Esophagus mucosa (tissue), 1 donor: Measurements from ENCODE around the gene LINGO3. TPM values are rescaled to one million over a fixed set of nuclear protein-coding genes. Genes with fewer than 3 reads are reported as not detected.
A peak's percentile ranks its signal among the peaks of the same experiment; 100 is the strongest.

Source experiments
- ATAC-seq: fragments of 200-7000 bp; cut with Tn5 transposase; one replicate; pipeline ENCODE4 v1.9.1; 2020
- total RNA-seq: library from RNA; stranded (reverse); gene quantifications from one replicate; pipeline ENCODE4 v1.2.4, GENCODE V29; 2023
- donor health status: DM: yes; HTN: yes; CAD: no.

LINGO3 gene
- total RNA-seq, 1 donor from 2014 or later = not detected

- no peak for ATAC-seq
These were observed 27.2 kb downstream of the LINGO3 start for GRCh38 chr19:2280633-2281264.

- no peak for ATAC-seq
These were observed 29.3 kb downstream of the LINGO3 start for GRCh38 chr19:2278459-2279158.

DNA sequence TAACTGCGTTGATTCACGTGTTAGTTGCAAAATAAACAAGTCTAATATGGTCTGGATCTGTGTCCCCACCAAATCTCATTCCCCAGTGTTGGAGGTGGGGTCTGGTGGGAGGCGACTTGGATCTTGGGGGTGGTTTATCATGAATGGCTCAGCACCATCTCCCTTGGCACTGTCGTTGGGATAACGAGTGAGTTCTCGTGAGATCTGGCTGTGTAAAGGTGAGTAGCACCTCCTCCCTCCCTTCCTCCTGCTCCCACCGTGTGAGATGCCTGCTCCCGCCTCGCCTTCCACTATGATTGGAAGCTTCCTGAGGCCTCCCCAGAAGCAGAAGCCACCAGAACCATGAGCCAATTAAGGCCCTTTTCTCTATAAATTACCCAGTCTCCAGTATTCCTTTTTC is 30.8 kb downstream of the LINGO3 start:
- no peak for ATAC-seq

- ATAC-seq = no peak
These were observed 31.4 kb downstream of the LINGO3 start for GRCh38 chr19:2276429-2276986.

DNA sequence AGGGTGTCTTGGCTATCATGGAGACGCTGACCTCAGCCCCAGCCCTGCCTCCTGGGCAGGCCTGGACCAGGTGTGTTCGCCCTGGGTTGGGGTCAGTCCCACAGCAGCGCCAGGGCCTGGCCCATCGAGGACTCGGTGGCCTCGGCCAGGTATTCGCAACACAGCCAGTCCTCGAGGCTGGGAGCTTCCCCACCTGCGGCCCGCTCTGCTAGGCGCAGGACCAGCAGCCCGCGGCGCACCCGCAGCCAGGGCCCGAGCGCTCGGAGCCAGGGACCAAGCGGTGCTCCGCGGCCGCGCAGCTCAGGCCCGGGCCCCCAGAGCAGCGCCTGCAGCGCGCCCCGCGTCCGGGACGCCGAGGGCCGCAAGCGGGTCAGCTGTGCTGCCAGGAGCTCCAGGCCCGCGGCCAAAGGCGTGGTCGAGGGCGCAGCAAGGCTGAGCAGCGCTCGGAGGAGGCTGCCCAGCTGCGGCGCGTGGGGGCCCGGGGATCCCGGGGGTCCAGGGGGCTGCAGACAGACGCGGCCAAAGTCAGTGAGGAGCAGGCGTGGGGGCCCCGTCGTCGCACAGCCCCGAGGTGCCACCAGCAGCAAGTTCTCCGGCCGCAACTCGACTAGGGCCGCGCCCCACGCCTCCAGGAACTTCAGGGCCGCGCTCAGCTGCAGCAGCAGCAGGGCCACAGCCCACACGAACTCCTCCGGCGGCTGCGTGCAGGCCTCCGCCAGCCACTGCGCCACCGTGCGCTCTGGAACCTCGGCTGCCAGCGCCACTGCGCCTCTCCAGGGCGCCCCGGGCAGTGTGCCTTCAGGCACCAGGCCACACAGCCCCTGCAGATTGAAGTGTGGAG is 32.1 kb downstream of the LINGO3 start:
- peak; percentile 41 for ATAC-seq

DNA sequence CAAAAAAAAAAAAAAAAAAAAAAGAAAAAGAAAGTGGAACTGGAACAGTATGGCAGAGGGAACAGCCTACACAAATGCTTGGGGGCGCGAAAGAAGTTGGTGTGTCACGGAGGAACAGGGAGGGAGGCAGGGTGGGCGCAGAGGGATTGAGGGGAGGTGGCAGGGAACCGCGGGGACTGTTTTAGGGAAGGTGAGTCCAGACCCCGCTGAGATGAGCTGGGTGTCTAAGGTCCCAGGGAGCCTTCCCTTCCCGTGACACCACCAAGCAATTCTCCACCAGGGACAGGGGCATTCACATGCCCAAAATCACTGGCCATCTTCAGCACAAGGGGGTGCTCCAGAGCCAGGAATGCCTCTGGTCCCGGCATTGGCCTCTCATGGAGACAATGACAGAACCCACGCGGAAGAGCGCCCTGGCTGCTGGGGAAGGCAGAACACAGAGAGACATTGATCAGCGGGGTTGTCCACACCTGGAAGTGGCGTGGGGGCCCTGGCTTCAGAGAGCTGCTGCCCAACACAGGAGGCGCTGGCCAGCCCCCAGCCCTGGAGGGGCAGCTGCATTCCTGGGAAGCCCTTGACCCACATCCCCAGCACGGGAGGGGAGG is 32.9 kb downstream of the LINGO3 start:
- ATAC-seq = peak; percentile 14

GRCh38 chr19:2274185-2274711 is 33.7 kb downstream of the LINGO3 start:
- no peak for ATAC-seq

GRCh38 chr19:2273356-2274184 is 34.4 kb downstream of the LINGO3 start:
- ATAC-seq = peak; percentile 3

DNA sequence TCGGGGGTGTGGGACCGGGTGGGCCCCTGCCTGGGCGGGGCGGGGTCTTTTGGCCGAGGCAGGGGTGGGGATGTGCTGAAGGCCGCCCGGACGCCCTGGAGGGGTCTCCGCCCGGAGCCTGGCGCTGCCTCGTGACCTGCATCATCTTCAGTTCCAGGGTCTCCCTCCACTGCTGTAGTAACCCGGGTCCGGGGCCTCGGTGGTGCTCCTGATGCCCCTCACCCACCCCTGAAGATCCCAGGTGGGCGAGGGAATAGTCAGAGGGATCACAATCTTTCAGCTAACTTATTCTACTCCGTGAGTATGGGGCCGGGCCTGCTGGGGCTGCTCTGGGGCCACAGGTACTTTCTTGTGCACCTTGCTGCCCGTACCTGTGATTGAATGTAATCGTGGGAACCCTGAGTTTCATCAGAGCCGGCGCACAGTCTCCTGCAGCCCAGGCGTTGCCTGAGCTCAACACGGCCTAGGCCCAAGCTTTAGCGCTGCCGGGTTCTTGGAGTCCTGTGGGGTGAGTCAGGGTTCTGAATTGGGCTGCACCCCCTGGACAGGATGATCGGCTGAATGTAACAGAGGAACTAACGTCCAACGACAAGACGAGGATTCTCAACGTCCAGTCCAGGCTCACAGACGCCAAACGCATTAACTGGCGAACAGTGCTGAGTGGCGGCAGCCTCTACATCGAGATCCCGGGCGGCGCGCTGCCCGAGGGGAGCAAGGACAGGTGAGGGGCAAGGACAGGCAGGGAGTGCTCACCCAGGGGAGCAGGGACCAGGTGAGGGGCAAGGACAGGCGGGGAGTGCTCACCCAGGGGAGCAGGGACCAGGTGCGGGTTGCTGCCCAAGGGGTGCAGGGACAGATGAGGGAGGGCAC is 36.5 kb downstream of the LINGO3 start:
- ATAC-seq = peak; percentile 45

- peak; percentile 38 for ATAC-seq
These were observed 37.3 kb downstream of the LINGO3 start for GRCh38 chr19:2270423-2271233.

DNA sequence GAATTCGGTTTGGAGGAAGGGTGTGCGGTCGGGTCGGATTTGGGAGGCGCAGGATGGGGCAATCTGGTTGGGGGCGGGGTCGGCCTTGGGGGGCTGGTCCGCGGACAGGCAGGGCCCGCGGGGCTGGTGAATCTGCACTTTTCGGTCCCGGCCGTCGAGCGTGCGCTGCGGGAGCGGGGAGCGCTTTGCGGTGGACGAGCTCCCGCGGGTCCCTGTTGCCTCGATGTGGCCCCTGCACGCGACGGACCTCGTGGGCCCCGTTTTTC is 37.9 kb downstream of the LINGO3 start:
- ATAC-seq = peak; percentile 12

DNA sequence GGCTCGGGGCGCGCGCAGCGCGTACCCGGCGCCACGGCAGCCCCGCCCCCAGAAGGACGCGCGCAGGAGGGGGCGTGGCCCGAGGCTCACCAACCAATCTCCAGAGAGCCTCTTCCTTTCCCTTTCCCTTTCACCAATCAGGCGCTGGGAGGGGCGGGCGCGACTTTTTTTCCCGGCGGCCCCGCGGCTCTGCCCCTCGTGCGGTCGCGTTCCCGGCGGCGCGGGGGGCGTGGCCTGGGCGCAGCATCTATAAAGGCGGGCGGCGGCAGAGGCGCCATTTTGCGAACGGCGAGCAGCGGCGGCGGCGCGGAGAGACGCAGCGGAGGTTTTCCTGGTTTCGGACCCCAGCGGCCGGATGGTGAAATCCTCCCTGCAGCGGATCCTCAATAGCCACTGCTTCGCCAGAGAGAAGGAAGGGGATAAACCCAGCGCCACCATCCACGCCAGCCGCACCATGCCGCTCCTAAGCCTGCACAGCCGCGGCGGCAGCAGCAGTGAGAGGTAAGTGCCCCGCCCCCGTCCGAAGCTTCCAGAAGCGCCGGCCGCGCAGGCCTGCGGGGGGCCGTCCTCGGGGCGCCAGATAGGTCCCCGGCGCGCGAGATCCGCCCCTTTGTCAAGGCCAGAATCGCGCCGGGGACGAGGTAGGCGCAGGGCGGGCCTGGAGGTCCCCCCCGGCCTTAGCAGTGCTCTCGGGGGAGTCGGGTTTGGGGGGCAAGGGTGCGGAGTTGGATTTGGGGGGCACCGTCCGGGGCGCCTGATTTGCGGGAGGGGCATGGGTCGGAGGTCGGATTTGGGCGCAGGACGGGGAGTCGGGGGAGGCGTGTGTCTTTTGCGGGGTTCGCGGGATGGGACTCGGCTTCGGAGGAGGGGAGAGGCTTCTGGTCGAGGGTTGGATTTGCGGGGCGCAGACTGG is 38.5 kb downstream of the LINGO3 start:
- peak; percentile 84 for ATAC-seq

GRCh38 chr19:2268861-2269243 is 39.1 kb downstream of the LINGO3 start:
- ATAC-seq = no peak

DNA sequence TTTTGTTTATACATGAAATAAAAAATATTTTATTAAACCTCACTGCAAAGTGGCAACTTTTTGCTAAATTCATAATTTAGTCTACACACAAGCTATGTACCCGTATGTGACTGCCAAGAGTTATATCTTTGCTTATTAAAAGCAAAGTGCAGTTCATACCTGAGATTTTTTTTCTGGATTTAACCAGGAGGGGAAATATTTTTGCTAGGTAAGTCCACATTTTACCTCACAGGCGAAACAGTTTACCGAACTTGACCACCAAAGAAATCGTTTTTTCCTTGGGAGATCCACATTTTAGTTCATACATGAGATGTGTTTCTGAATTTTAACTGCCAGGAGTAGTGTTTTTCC is 39.5 kb downstream of the LINGO3 start:
- ATAC-seq = no peak

DNA sequence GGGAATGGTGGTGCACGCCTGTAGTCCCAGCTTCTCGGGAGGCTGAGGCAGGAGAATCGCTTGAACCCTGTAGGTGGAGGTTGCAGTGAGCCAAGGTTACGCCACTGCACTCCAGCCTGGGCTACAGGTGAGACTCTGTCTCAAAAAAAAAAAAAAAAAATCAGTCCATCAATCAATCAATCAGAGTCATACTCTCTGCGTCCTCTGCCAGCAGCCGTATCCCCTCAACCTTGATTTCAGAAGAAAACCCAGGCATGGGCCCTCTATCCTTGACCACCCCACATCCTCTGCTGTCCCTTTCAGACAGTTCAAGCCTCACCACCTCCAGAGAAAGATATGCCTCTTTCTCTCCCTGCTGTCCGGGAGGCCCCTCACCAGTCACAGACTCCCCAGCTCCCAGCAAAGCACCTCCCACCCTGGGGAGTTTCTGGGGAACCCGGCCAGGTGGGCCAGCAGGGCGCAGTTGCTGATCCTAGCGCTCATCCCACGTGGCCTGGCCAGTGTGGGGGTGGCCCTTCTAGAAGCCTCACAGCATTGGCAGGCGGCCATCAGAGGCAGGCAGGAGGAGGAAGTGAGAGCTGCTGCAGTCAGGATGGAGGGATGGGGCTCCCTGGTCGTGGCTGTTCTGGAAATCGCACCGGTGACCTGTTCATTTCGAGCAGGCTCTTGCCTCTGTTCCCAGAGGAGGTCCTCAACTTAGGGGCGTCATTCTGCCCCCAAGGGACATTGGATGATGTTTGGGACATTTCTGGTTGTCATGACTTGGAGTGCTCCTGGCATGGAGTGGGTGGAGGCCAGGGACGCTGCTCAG is 41.6 kb downstream of the LINGO3 start:
- ATAC-seq = no peak

DNA sequence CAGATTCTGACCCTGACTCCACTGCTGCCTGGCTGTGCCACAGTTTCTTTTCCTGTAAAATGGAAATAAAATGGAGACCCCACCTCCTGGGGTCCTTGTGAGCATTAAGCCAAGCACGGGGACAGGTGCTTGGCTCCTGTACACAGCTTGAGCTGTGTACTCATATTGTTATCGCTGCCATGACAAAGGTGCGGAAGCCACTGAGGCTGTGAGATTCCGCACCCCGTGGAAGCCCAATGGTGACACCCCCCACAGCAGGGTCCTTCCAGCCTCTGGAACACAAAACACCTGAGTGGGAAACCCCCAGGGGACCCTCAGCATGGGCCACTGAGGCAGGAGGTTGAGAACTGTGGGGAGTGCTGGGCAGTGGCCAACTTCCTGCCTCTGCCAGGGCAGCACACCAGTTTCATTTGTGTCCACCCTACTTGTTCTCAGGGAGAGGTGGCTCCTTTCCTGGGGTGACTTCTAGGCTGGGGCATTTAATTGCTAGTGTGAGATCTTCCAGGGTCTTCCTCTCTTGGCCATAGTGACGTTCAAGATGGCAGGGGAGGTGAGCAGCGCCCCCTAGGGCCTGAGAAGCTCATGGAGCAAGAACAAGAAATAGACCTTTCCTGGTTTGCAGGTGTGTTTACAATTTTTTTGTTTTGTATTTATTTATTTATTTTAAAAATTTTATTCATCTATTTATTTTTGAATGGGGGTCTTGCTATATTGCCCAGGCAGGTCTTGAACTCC is 46.3 kb downstream of the LINGO3 start:
- peak; percentile 4 for ATAC-seq

GRCh38 chr19:2260341-2260805 is 47.6 kb downstream of the LINGO3 start:
- peak; percentile 50 for ATAC-seq
